ENCODE data around the gene ATP11C. TPM values are rescaled to one million over a fixed set of nuclear protein-coding genes. Genes with fewer than 3 reads are reported as not detected.

Gene ATP11C
- total RNA-seq, 1 experiment from 2014 or later: 19.4 TPM

GRCh38 chrX:139770366-139770765 lies 162.5 kb downstream of the ATP11C start:
- no peaks in the 10 kb centered on the region for H3K9me3 ChIP-seq (ENCODE audit: control insufficient read depth in 1 of 2, insufficient read depth in 1 of 2, low read depth in 1 of 2, low read length in 2 of 2)
- H3K27ac ChIP-seq (ENCODE audit: low read depth, low read length): no peak overlapping the region
- no peaks in the 10 kb centered on the region for H4K20me1 ChIP-seq (ENCODE audit: insufficient read depth)
- POLR2A ChIA-PET: no interaction called here
- TF ChIP-seq EGR1 (IDR thresholded peaks at IDR 0.05; ENCODE audit: low read depth) (no peak), JUND (IDR thresholded peaks at IDR 0.05) (no peak), ZFX (IDR thresholded peaks at IDR 0.05) (no peak), MAX (IDR thresholded peaks at IDR 0.05) (no peak), ELF1 (IDR thresholded peaks at IDR 0.05; ENCODE audit: borderline replicate concordance, low read depth) (no peak), SRF (IDR thresholded peaks at IDR 0.05; ENCODE audit: low read depth) (no peak), CBX3 (IDR thresholded peaks at IDR 0.05; ENCODE audit: low read depth) (no peak), EZH2 (IDR thresholded peaks at IDR 0.05) (no peak), POLR2A (IDR thresholded peaks at IDR 0.05; ENCODE audit: borderline replicate concordance, extremely low read depth, insufficient read depth, insufficient read length) (no peak), ZNF274 (IDR thresholded peaks at IDR 0.05; ENCODE audit: low read depth, low read length) (no peak), EZH2phosphoT487 (IDR thresholded peaks at IDR 0.05; ENCODE audit: borderline replicate concordance) (no peak), CEBPB (IDR thresholded peaks at IDR 0.05; ENCODE audit: low read depth) (no peak), TCF7L2 (IDR thresholded peaks at IDR 0.05; ENCODE audit: borderline replicate concordance, extremely low read depth, insufficient read depth, insufficient read length) (no peak), POLR2AphosphoS5 (IDR thresholded peaks at IDR 0.05; ENCODE audit: low read depth, low read length) (no peak)
- TF ChIP-seq, protein P1, sequence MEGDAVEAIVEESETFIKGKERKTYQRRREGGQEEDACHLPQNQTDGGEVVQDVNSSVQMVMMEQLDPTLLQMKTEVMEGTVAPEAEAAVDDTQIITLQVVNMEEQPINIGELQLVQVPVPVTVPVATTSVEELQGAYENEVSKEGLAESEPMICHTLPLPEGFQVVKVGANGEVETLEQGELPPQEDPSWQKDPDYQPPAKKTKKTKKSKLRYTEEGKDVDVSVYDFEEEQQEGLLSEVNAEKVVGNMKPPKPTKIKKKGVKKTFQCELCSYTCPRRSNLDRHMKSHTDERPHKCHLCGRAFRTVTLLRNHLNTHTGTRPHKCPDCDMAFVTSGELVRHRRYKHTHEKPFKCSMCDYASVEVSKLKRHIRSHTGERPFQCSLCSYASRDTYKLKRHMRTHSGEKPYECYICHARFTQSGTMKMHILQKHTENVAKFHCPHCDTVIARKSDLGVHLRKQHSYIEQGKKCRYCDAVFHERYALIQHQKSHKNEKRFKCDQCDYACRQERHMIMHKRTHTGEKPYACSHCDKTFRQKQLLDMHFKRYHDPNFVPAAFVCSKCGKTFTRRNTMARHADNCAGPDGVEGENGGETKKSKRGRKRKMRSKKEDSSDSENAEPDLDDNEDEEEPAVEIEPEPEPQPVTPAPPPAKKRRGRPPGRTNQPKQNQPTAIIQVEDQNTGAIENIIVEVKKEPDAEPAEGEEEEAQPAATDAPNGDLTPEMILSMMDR (IDR thresholded peaks at IDR 0.05 in 2 of 3, conservative IDR thresholded peaks at IDR 0.05 in 1 of 3; ENCODE audit: borderline replicate concordance in 1 of 3, insufficient read depth in 1 of 3, low read depth in 2 of 3, low read length in 2 of 3): no peak
- TF ChIP-seq, protein P2, sequence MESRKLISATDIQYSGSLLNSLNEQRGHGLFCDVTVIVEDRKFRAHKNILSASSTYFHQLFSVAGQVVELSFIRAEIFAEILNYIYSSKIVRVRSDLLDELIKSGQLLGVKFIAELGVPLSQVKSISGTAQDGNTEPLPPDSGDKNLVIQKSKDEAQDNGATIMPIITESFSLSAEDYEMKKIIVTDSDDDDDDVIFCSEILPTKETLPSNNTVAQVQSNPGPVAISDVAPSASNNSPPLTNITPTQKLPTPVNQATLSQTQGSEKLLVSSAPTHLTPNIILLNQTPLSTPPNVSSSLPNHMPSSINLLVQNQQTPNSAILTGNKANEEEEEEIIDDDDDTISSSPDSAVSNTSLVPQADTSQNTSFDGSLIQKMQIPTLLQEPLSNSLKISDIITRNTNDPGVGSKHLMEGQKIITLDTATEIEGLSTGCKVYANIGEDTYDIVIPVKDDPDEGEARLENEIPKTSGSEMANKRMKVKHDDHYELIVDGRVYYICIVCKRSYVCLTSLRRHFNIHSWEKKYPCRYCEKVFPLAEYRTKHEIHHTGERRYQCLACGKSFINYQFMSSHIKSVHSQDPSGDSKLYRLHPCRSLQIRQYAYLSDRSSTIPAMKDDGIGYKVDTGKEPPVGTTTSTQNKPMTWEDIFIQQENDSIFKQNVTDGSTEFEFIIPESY (IDR thresholded peaks at IDR 0.05; ENCODE audit: extremely low read depth, insufficient replicate concordance, low read length): no peak
- H3K4me3 ChIP-seq (replicated peaks in 1 of 2; ENCODE audit: low read depth in 1 of 2, low read length in 2 of 2): no peak overlapping the region
- DNase-seq (ENCODE audit: low read depth, low spot score) (no peak), ATAC-seq (no peak)
- no peak overlapping the region for H3K9ac ChIP-seq (ENCODE audit: low read length)
- no peak overlapping the region for H3K4me2 ChIP-seq (ENCODE audit: low read length)
- no TSS peak for BruUV-seq (replicated peaks)
- H3K27me3 ChIP-seq (ENCODE audit: insufficient read depth, low read length): no peaks in the 10 kb centered on the region
- intact Hi-C loops (cut with micrococcal nuclease): no loop called here
- CTCF ChIA-PET: no interaction called here
- no peaks in the 10 kb centered on the region for H3K4me1 ChIP-seq (ENCODE audit: control insufficient read depth in 1 of 2, insufficient read depth in 2 of 2, low read length in 2 of 2)
- no peaks in the 10 kb centered on the region for H3K9me2 ChIP-seq (ENCODE audit: insufficient read depth)
- RAD21 ChIA-PET (ENCODE audit: low non-redundant PET in 1 of 2, low total read pairs in 2 of 2, uncharacterized antibody in 2 of 2, unreplicated experiment in 2 of 2): no interaction called here
- H3K79me2 ChIP-seq (ENCODE audit: insufficient read depth, low read length): no peaks in the 10 kb centered on the region
- no peaks in the 10 kb centered on the region for H3K36me3 ChIP-seq (ENCODE audit: control insufficient read depth in 1 of 2, insufficient read depth in 2 of 2, low read length in 2 of 2)
- H2AFZ ChIP-seq (ENCODE audit: low read depth, low read length, poor library complexity, severe bottlenecking): no peak overlapping the region

All from HCT116 (cell line).